Measurements from ENCODE around the gene SPTLC2. TPM values are rescaled to one million over a fixed set of nuclear protein-coding genes. Genes with fewer than 3 reads are reported as not detected.

SPTLC2 gene
- total RNA-seq, 1 donor: 36.7 TPM

- H3K4me3 ChIP-seq (ENCODE audit: low read depth, low read length): no peak overlapping the region
- DNase-seq (ENCODE audit: low read depth): peak; percentile 48
- TF ChIP-seq CTCF (IDR thresholded peaks at IDR 0.05; ENCODE audit: insufficient read depth, low read length): no peak
Measured at GRCh38 chr14:77649326-77649725, 32.9 kb upstream of the SPTLC2 start.

- H3K4me3 ChIP-seq (ENCODE audit: low read depth, low read length): no peak overlapping the region
- no peak for TF ChIP-seq CTCF (IDR thresholded peaks at IDR 0.05; ENCODE audit: insufficient read depth, low read length)
- DNase-seq (ENCODE audit: low read depth): no peak
Measured at GRCh38 chr14:77648520-77649200, 32.2 kb upstream of the SPTLC2 start.

GRCh38 chr14:77647853-77648252 lies 31.4 kb upstream of the SPTLC2 start:
- DNase-seq (ENCODE audit: low read depth): no peak
- no peak overlapping the region for H3K4me3 ChIP-seq (ENCODE audit: low read depth, low read length)
- TF ChIP-seq CTCF (IDR thresholded peaks at IDR 0.05; ENCODE audit: insufficient read depth, low read length): no peak

GRCh38 chr14:77646907-77647306 lies 30.5 kb upstream of the SPTLC2 start:
- no peak overlapping the region for H3K4me3 ChIP-seq (ENCODE audit: low read depth, low read length)
- TF ChIP-seq CTCF (IDR thresholded peaks at IDR 0.05; ENCODE audit: insufficient read depth, low read length): no peak
- no peak for DNase-seq (ENCODE audit: low read depth)

- H3K4me3 ChIP-seq (ENCODE audit: low read depth, low read length): no peak overlapping the region
- no peak for DNase-seq (ENCODE audit: low read depth)
- TF ChIP-seq CTCF (IDR thresholded peaks at IDR 0.05; ENCODE audit: insufficient read depth, low read length): no peak
Measured at GRCh38 chr14:77645520-77646230, 29.2 kb upstream of the SPTLC2 start.

- no peak for TF ChIP-seq CTCF (IDR thresholded peaks at IDR 0.05; ENCODE audit: insufficient read depth, low read length)
- DNase-seq (ENCODE audit: low read depth): no peak
- H3K4me3 ChIP-seq (ENCODE audit: low read depth, low read length): peak overlapping the region; percentile 53
Measured at GRCh38 chr14:77642407-77642806, 26.0 kb upstream of the SPTLC2 start.

Data from fibroblast of the aortic adventitia (primary cell).